Brain microvascular endothelial cell (primary cell): ENCODE results near the gene MSI2.

Source experiments
- DNase-seq: peaks from one replicate; pipeline ENCODE4 v3.0.0-alpha.2; 2020
- H3K27ac ChIP-seq: fragments of 250-450 bp; sonication (Bioruptor Pico); 2 replicates; pipeline ENCODE4 v1.5.1; 2020; ENCODE audit warnings: mild to moderate bottlenecking, moderate library complexity
- H3K27me3 ChIP-seq: fragments of 250-450 bp; sonication (Bioruptor Pico); replicated peaks from 2 replicates; pipeline ENCODE4 v1.5.1; 2020; ENCODE audit warnings: mild to moderate bottlenecking
- H3K36me3 ChIP-seq: fragments of 250-450 bp; sonication (Bioruptor Pico); replicated peaks from 2 replicates; pipeline ENCODE4 v1.5.1; 2020; ENCODE audit warnings: mild to moderate bottlenecking
- H3K4me3 ChIP-seq: 2 replicates; pipeline ENCODE4 v1.5.1; 2011; ENCODE audit warnings: low read depth, mild to moderate bottlenecking, control low read depth, low read length, moderate library complexity
- in situ Hi-C: cut with HindIII; loops from 2 replicates; pipeline ENCODE4 v1.10.0; 2017; ENCODE audit warnings: low sequenced_read_pairs, low pct_ligation_motif_present
- TF ChIP-seq, protein P1 (sequence below): IDR thresholded peaks from 2 replicates; pipeline ENCODE4 v1.5.1; 2011; ENCODE audit warnings: low read depth, mild to moderate bottlenecking, moderate library complexity, low read length, control low read depth, inconsistent platforms; ENCODE audit errors: missing control alignments

The MSI2 gene

GRCh38 chr17:57439651-57440050 lies 183.3 kb downstream of the MSI2 start:
- TF ChIP-seq, protein P1, sequence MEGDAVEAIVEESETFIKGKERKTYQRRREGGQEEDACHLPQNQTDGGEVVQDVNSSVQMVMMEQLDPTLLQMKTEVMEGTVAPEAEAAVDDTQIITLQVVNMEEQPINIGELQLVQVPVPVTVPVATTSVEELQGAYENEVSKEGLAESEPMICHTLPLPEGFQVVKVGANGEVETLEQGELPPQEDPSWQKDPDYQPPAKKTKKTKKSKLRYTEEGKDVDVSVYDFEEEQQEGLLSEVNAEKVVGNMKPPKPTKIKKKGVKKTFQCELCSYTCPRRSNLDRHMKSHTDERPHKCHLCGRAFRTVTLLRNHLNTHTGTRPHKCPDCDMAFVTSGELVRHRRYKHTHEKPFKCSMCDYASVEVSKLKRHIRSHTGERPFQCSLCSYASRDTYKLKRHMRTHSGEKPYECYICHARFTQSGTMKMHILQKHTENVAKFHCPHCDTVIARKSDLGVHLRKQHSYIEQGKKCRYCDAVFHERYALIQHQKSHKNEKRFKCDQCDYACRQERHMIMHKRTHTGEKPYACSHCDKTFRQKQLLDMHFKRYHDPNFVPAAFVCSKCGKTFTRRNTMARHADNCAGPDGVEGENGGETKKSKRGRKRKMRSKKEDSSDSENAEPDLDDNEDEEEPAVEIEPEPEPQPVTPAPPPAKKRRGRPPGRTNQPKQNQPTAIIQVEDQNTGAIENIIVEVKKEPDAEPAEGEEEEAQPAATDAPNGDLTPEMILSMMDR, result no peak
- H3K4me3 ChIP-seq, result no peak overlapping the region
- DNase-seq, result no peak
- in situ Hi-C loops, result no loop called here
- H3K27me3 ChIP-seq, result no peaks in the 10 kb centered on the region
- no peak overlapping the region for H3K27ac ChIP-seq
- no peaks in the 10 kb centered on the region for H3K36me3 ChIP-seq

GRCh38 chr17:57440522-57441269 lies 184.4 kb downstream of the MSI2 start:
- H3K36me3 ChIP-seq, result no peaks in the 10 kb centered on the region
- peak overlapping the region; percentile 76 for H3K27ac ChIP-seq
- no peaks in the 10 kb centered on the region for H3K27me3 ChIP-seq
- DNase-seq, result peak; percentile 94
- H3K4me3 ChIP-seq, result no peak overlapping the region
- in situ Hi-C loops, result no loop called here
- TF ChIP-seq, protein P1, result peak; percentile 93

DNA sequence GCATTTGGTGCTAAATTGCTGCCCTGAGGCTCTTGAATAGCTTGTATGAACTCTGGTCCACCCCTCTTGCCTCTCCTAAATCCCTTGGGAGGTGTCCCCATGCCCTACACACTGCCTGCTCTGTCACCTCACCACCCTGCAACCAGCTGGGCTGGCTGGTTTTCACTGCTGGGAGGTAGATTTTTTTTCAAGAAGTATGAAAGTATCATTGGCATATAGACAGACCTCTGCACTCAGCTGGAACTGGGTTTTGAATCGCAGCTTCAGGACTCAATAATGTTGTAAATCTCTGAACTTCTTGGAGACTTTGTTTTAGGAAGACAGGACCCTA lies 184.9 kb downstream of the MSI2 start:
- Histone ChIP-seq H3K27ac (peak overlapping the region; percentile 76), H3K36me3 (no peaks in the 10 kb centered on the region), H3K27me3 (no peaks in the 10 kb centered on the region), H3K4me3 (no peak overlapping the region)
- TF ChIP-seq, protein P1, result no peak
- no peak for DNase-seq
- in situ Hi-C loops, result no loop called here

DNA sequence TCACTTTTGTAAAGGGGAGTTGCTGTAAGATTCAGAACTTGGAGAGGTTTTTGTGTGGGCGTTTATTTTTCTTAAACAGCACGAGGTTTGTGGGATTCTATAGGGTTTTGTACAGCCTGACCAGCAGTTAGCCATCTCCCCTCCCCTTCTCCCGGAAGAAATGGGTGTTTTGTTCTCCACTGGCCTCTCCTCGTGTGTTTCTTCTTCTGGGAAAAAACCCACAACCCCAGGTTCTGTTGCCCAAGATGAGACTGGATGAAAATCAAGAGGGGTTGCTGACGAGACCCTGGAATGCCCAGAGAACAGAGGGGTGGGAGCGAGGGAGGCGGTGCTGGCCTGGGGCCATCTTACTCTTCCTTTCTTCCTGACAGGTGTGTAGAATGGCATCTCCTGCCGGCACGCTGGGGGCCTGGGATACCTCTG lies 186.1 kb downstream of the MSI2 start:
- no peaks in the 10 kb centered on the region for H3K27me3 ChIP-seq
- TF ChIP-seq, protein P1, result no peak
- peak; percentile 36 for DNase-seq
- no peak overlapping the region for H3K4me3 ChIP-seq
- H3K36me3 ChIP-seq, result no peaks in the 10 kb centered on the region
- in situ Hi-C loops, result no loop called here
- peak overlapping the region; percentile 11 for H3K27ac ChIP-seq

GRCh38 chr17:57442914-57443571 lies 186.7 kb downstream of the MSI2 start:
- no peaks in the 10 kb centered on the region for H3K27me3 ChIP-seq
- H3K4me3 ChIP-seq, result no peak overlapping the region
- no peaks in the 10 kb centered on the region for H3K36me3 ChIP-seq
- no peak for DNase-seq
- TF ChIP-seq, protein P1, result no peak
- in situ Hi-C loops, result no loop called here
- H3K27ac ChIP-seq, result peak overlapping the region; percentile 11
